OCI-LY1 (cell line): ENCODE results near the gene SLCO2B1.

ENCODE experiments used
- CTCF ChIP-seq: fragments of 200-600 bp; sonication (generic), shearing (Covaris generic); IDR thresholded peaks from 2 replicates; pipeline ENCODE4 v1.5.1; 2017; ENCODE audit warnings: mild to moderate bottlenecking, antibody characterized with exemption, low read length, moderate library complexity, mixed read lengths
- EZH2 ChIP-seq: fragments of 200-600 bp; sonication (generic), shearing (Covaris generic); IDR thresholded peaks from 2 replicates; pipeline ENCODE4 v1.8.0; 2017; ENCODE audit warnings: borderline replicate concordance, mixed run types, mild to moderate bottlenecking, antibody characterized with exemption, low read length, moderate library complexity, mixed read lengths

GRCh38 chr11:75246006-75246670 lies 95.2 kb downstream of the SLCO2B1 start:
- TF ChIP-seq CTCF, result no peak
- TF ChIP-seq EZH2, result no peak
